GM21576 (cell line): ENCODE measurements around the gene RPS6KC1.
"Not testable (repeated sequence)": the region's sequence is repeated elsewhere in the genome, so short reads cannot be mapped to it uniquely, and the experiment has no call there.

ENCODE experiments used
- ATAC-seq: cut with Tn5 transposase; IDR thresholded peaks from one replicate; pipeline ENCODE4 v1.9.1; 2021; ENCODE audit warnings: mild to moderate bottlenecking, moderate library complexity; ENCODE audit not compliant: unreplicated experiment

The RPS6KC1 gene

DNA sequence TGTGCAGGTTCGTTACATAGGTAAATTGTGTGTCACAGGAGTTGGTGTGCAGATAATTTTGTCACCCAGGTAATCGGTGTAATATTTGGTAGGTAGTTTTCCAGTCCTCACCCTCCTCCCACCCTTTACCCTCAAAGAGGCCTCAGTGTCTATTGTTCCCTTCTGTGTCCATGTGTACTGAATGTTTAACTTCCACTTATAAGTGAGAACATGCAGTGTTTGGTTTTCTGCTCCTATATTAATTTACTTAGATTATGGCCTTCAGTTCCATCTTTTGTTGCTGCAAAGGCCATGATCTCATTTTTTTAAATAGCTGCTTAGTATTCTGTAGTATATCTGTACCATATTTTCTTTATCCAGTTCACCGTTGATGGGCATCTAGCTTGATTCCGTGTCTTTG, 87.3 kb downstream of the RPS6KC1 start:
- no peak for ATAC-seq

DNA sequence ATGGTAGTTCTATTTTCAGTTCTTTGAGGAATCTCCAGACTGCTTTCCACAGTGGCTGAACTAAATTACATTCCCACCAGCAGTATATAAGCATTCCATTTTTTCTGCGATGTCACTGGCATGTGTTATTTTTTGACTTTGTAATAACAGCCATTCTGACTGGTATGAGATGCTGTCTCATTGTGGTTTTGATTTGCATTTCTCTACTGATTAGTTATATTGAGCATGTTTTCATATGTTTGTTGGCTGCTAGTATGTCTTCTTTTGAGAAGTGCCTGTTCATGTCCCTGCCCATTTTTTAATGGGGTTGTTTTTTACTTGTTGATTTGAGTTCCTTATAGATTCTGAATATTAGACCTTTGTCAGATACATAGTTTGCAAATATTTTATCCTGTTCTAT, 87.9 kb downstream of the RPS6KC1 start:
- no peak for ATAC-seq

DNA sequence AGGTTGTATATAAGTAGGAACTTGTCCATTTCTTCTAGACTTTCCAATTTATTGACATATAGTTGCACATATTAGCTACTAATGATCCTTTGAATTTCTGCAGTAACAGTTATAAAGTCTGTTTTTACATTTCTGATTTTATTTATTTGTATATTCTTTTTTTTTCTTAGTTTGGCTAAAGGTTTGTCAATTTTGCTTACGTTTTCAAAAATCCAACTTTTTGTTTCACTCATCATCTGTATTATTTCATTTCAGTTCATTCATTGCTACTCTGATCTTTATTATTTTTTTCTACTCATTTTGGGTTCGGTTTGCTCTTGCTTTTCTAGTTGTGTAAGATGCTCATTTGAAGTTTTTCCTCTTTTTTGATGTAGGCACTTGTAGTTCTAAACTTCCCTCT, 97.9 kb downstream of the RPS6KC1 start:
- no peak for ATAC-seq

DNA sequence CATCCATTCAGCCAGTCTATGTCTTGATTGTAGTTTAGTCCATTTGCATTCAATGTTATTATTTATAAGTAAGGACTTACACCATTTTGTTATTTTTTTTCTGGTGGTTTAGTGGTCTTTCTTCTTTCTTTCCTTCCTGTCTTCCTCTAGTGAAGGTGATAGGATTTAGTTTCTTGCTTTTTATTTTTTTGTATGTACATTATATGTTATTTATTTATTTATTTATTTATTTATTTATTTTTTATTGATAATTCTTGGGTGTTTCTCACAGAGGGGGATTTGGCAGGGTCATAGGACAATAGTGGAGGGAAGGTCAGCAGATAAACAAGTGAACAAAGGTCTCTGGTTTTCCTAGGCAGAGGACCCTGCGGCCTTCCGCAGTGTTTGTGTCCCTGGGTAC, 99.0 kb downstream of the RPS6KC1 start:
- ATAC-seq: not testable (repeated sequence)

DNA sequence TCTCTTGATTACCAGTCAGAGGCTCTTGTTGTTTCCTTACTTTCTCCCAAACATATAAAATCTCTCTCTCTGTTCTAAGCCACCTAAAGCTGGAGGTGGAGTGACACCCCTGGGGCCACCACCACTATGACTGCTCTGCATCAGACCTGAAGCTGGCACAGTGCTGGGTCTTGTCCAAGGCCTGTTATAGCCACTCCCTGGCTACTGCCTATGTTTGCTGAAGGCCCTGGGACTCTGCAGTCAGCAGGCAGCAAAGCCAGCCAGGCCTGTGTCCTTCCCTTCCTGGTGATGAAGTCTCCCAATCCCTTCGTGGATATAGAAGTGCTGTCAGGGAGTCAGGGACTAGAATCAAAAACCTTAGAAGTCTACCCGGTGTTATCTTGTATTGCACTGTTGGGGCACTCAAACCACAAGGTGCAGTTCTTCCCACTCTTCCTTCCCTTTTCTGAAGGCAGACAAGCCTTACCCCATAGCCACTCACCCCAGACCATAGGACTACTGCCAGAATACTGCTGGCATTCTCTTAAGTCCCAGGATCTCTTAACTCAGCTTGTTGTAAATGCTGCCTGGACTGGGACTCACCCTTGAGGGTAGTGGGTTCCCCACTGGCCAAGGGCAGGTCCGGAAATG, 103.1 kb downstream of the RPS6KC1 start:
- ATAC-seq: no peak

DNA sequence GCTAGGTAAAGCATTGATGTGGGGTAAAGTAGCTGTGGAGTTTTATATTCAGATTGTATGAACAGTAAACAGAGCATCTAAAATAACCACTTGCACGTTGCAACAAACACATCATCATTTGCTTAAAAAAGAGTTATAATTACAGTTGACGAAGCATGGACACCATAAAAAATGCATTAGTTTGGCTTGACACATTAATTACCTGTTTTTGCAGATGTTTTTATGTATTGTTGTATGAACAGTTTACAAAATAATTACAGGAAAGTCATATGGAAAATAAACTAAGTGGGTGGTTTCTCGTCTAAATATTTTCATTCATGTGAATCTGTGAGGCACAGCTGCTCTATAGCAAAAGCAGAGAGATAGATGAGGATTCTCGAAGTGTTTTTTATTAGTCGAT, 108.3 kb downstream of the RPS6KC1 start:
- no peak for ATAC-seq

DNA sequence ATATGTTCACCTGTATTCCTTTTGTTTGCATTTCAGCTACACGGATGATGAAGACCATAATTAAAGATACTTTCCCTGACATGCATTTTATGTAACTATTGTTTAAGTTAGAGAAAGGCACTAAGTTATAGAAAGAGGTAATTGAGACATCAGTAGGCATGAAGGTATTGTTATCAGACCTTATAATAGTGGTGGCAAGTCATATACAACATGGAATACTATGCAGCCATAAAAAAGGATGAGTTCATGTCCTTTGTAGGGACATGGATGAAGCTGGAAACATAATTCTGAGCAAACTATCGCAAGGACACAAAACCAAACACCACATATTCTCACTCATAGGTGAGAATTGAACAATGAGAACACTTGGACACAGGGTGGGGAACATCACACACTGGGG, 109.4 kb downstream of the RPS6KC1 start:
- ATAC-seq: not testable (repeated sequence)

DNA sequence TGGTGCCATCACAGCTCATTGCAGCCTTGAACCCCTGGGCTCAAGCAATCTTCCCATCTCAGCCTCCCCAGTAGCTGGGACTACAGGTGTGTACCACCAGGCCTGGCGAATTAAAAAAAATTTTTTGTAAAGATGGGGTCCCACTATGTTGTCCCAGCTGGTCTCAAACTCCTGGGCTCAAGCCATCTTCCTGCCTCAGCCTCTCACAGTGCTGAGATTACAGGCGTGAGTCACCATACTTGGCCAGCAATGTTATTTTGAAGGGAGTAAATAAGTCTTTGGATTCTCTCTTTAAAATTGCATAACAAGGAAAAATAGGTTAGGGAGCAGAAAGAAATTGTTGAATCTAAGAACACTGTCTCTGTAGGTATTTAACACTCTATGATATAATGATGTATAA, 111.3 kb downstream of the RPS6KC1 start:
- no peak for ATAC-seq

DNA sequence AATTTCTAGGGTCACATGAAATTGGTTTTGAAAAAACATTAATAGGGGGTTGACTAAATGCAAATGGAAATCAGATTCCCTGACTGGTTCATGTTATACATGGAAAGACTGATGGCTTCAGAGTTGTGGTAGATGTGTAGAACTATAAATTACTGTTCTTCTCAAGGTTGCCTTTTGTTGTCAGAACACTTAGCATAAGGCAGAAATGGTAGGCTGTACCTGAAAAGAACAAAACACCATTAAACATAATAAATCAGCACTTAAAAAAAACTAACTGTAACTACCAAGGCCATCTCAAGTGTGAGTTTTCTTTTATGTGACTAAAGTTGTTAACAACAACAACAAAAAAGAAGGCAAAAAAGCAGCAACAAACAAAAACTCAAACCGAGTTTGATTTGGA, 111.8 kb downstream of the RPS6KC1 start:
- no peak for ATAC-seq

DNA sequence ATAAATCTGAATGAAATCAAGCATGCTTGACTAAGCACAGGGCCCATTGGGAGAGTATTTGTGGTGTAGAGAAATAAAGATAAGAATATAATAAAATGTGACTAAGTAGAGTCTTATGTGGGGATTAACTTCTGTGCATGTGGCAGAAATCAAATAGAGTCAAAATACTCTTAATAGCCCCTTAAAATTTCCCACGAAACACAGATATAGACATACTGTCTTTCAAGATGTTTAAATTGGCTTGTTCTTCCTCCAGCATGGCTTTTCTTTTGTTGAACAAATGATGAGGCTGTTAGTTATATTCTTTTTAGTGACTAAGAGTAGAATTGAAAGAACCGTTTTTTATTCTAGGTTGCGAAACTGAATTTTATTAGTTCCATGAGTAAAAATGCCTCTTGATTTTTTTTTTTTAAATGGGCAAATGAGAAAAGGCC, 112.3 kb downstream of the RPS6KC1 start:
- no peak for ATAC-seq

DNA sequence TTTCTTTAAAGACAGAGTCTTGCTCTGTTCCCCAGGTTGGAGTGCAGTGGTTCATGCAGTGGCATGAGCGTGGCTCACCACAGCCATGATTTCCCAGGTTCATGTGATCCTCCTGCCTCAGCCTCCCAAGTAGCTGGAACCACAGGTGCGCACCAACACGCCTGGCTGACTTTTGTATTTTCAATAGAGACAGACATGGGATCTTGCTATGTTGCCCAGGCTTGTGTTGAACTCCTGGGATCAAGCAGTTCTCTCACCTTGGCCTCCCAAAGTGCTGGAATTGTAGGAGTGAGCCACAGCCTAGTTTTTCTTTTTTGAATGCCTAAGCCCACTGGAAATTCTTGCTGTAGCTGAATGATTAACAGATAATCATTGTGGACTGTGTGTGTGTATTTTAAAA, 113.5 kb downstream of the RPS6KC1 start:
- ATAC-seq: no peak

DNA sequence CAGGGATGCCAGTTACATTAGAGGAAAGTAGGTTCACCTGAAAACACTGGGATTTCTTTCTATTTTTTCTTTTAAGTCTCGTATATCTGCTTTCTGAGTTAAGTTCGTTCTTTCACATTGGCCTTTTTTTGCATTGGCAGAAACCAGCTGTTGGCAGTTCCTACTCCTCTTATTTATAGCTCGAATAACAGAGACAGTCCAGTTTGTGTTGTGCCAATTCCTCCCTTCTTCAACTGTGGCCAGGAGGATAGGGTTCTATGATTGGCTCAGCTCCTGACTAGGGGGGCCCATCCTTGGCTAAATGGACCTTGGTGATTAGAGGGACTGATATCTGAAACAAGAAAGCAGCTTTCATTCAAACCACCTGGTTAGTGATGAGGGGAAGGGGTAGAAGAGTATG, 115.8 kb downstream of the RPS6KC1 start:
- no peak for ATAC-seq

DNA sequence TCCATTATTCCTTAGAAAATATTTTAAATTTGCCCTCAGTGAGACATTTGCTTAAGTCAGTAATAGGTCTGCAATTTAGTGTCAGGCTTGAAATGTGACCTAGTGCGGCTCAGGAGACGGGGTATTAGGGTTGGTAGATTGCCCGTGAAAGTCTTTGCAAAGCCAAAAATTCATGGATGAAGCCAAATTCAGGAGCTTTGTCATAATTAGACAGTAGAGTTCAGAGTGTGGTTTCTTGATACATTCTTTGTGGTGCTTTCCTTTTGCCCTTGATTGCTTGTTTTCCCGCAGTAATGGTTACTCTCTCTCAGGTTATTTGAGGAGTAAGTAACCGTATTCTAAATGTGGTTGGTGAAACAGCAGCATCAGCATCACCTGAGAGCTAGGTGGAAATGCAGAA, 120.7 kb downstream of the RPS6KC1 start:
- no peak for ATAC-seq

DNA sequence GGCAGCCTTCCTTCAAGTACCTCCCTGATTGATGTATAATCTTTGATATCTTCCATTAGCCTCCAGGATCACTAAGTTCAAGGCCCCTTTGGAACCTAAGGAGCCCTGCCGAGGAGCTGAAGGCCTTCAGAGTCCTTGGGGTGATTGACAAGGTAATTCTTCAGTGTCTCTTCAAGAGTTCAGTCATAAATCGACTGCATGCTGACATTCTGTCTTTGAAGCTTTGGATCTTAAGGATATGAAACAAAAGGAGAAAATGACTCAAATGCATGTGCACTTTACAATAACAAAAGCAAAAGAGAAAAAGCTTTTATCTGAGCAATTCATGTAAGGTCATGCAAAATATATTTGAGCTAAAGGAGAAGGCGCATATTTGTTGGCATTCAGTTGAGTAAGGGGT, 125.3 kb downstream of the RPS6KC1 start:
- ATAC-seq: no peak

DNA sequence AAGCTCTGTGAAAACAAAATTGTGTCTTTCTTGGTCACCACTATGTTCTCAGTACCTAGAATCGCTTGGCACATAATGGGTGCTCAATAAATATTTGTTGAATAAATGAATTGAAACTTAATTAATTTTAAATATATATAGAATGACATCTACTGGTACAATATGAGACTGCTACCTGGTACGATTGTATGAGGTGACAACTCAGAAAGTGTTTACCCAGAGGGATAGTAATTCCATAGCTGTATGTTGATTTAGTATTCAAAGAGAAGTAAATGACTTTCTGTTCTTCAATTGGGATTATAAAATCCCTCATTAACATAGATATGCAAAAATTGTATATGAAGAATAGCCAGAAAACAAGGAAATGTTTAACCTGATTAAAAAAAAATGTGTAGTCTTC, 128.7 kb downstream of the RPS6KC1 start:
- no peak for ATAC-seq

DNA sequence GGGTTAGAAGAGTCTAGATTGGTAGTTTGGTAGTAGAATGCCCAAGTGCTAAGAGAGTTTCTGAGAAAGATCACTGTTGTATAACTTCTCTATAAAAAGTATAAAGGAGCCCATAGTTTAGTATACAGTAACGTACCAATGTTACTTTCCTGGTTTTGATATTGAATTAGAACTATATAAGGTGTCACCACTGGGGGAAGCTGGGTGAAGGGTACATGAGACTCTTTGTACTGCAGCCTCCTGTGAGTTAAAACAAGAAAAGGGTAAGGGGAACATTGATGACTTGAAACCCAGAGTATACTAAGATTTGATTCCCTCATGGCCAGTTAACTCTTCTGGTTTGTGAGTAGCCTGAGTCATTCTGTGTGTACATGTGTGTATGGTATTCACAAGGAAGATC, 129.8 kb downstream of the RPS6KC1 start:
- no peak for ATAC-seq

DNA sequence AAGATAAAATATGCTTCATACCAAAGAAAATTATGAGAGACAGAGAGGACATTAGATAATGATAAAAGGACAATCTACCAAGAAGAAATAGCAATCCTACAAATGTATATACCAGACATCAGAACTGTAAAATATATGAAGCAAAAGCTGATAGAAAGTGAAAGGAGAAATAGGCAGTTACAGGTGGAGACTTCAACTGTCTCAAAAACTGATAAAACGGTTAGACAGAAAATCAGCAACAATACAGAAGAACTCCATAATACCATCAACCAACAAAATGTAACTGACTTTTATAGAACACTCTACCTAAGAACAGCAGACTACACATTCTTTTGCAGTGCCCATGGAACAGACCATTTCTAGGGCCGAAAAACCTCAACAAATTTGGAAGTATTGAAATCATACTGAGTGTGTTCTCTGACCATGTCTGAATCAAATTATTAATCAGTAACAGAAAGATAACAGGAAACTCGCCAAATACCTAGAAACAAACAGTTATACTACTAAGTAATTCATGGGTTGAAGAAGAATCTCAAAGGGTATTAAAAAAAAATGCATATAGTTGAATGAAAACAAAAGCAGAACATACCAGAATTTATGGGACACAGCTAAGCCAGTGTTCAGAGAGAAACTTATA, 132.1 kb downstream of the RPS6KC1 start:
- ATAC-seq: no peak

DNA sequence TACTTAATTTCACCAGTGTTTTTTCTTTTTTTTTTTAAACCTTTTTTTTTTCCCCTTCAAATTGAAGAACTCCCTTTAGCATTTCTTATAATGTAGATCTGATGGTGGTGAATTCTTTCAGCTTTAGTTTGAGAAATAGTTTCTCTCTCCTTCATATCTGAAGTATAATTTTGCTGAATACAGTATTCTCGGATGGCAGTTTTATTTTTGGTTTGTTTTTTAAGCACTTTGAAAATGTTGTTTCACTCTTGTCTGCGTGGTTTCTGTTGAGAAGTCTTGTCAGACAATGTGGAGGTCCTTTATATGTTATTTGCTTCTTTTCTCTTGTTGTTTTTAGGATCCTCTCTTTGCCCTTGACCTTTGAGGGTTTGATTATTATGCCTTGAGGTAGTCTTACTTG, 135.1 kb downstream of the RPS6KC1 start:
- ATAC-seq: no peak

DNA sequence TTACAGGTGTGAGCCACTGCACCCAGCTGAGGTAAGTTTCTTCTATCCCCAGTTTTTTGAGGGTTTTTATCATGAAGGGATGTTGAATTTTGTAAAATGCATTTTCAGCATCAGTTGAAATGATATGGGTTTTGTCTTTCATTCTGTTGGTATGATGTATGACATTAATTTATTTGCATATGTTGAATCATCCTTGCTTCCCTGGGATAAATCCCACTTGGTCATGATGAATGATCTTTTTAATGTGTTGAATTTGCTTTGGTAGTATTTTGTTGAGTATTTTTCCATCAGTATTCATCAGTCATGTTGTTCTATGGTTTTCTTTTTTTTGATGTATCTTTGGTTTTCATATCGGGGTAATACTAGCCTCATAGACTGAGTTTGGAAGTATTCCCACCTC, 141.0 kb downstream of the RPS6KC1 start:
- no peak for ATAC-seq

DNA sequence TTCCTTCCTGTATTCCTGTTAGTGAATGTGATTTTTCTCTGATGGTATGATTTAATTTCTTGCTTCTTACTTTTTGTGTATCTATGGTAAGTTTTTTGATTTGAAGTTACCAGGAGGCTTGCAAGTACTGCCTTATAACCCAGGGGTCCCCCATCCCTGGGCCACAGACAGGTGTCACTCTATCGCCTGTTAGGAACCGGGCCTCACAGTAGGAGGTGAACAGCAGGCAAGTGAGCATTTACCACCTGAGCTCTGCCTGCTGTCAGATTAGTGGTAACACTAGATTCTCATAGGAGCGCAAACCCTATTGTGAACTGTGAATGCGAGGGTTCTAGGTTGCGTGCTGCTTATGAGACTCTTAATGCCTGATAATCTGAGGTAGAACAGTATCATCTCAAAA, 143.3 kb downstream of the RPS6KC1 start:
- ATAC-seq: no peak

DNA sequence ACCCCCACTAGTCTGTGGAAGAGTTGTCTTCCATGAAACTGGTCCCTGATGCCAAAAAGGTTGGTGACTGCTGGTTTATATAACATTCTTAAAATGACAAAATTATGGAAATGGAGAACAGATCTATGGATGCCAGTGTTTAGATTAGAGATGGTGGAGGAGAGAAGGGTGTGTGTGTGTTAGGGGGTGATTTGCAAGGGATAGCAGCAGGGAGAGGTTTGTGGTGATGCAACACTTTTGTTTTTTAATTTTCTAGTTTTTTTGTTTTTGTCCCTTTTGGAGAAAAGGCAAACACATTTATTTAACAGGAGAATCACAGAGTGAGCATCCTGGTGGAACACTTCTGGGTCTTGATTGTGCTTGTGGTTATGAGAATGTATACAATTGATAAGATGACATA, 143.8 kb downstream of the RPS6KC1 start:
- no peak for ATAC-seq

DNA sequence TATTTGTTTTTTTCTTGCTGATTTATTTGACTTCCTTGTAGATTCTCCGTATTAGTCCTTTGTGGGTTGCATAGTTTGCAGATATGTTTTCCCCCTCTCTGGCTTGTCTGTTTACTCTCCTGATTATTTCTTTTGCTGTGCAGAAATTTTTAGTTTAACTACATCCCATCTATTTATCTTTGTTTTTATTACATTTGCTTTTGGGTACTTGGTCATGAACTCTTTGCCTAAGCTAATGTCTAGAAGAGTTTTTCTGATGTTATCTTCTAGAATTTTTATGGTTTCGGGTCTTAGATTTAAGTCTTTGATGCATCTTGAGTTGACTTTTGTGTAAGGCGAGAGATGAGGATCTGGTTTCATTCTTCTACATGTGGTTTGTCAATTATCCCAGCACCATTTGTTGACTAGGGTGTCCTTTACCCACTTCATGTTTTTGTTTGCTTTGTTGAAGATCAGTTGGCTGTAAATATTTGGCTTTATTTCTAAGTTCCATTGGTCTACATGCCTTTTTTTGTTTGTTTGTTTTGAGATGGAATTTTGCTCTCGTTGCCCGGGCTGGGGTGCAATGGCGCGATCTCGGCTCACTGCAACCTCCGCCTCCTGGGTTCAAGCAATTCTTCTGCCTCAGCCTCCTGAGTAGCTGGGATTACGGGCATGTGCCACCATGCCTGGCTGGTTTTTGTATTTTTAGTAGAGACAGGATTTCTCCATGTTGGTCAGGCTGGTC, 145.4 kb downstream of the RPS6KC1 start:
- ATAC-seq: not testable (repeated sequence)
